NT2/D1 (cell line): ENCODE data around the gene DHPS.

ENCODE experiments used
- SUZ12 ChIP-seq: IDR thresholded peaks from 2 replicates; pipeline ENCODE4 v1.6.1; 2011; ENCODE audit not compliant: insufficient read length, insufficient read depth; ENCODE audit errors: extremely low read depth
- ZNF274 ChIP-seq: IDR thresholded peaks from 2 replicates; pipeline ENCODE4 v1.6.1; 2011; ENCODE audit warnings: mild to moderate bottlenecking, low read depth, low read length

GRCh38 chr19:12721656-12722565 is 40.2 kb upstream of the DHPS start:
- TF ChIP-seq ZNF274, result no peak
- TF ChIP-seq SUZ12, result no peak
